Fibroblast of lung (primary cell): Measurements from ENCODE around the gene GRIK1.

Experiments used
- EZH2 ChIP-seq: IDR thresholded peaks from 2 replicates; pipeline ENCODE4 v1.5.1; 2012; ENCODE audit warnings: low read length, control low read depth, mild to moderate bottlenecking; ENCODE audit errors: missing control alignments
- TF ChIP-seq, protein P1 (sequence below), 2 donors: IDR thresholded peaks in 1 of 2; conservative IDR thresholded peaks in 1 of 2; 1 replicate in 1 of 2; 2 replicates in 1 of 2; pipeline ENCODE4 v1.5.1; 2011 to 2012; ENCODE audit warnings: low read length in 2 of 2, control low read depth in 1 of 2, inconsistent platforms in 1 of 2, low read depth in 1 of 2, mild to moderate bottlenecking in 1 of 2

DNA sequence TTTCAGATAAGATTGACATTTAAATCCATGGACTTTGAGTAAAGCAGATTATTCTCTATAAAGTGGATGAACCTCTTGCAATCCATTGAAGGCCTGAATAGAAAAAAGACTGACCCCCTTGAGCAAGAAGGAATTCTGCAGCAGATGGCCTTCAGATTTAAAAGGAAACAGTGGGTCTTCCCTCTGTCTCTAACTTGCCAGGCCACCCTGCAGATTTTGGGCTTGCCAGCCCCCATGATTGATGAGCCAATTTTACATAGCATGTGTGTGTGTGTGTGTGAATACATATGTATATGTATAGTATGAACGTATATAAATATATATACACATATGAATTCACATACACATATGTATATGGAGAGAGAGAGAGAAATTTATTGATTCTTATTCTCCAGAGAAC lies 113.4 kb downstream of the GRIK1 start:
- TF ChIP-seq, protein P1, sequence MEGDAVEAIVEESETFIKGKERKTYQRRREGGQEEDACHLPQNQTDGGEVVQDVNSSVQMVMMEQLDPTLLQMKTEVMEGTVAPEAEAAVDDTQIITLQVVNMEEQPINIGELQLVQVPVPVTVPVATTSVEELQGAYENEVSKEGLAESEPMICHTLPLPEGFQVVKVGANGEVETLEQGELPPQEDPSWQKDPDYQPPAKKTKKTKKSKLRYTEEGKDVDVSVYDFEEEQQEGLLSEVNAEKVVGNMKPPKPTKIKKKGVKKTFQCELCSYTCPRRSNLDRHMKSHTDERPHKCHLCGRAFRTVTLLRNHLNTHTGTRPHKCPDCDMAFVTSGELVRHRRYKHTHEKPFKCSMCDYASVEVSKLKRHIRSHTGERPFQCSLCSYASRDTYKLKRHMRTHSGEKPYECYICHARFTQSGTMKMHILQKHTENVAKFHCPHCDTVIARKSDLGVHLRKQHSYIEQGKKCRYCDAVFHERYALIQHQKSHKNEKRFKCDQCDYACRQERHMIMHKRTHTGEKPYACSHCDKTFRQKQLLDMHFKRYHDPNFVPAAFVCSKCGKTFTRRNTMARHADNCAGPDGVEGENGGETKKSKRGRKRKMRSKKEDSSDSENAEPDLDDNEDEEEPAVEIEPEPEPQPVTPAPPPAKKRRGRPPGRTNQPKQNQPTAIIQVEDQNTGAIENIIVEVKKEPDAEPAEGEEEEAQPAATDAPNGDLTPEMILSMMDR (conservative IDR thresholded peaks at IDR 0.05 in 1 of 2, IDR thresholded peaks at IDR 0.05 in 1 of 2; ENCODE audit: low read depth in 1 of 2, low read length in 2 of 2), result no peak
- TF ChIP-seq EZH2, result no peak
